HG03025 (cell line): ENCODE measurements around the gene LARGE1.
A peak's percentile ranks its signal among the peaks of the same experiment; 100 is the strongest.
"Not testable (repeated sequence)": the region's sequence is repeated elsewhere in the genome, so short reads cannot be mapped to it uniquely, and the experiment has no call there.

Experiments used
- ATAC-seq: cut with Tn5 transposase; IDR thresholded peaks from one replicate; pipeline ENCODE4 v1.9.1; 2021; ENCODE audit warnings: mild to moderate bottlenecking, moderate library complexity; ENCODE audit not compliant: unreplicated experiment, low FRiP score

LARGE1 gene

GRCh38 chr22:33861216-33861875 lies 58.9 kb downstream of the LARGE1 start:
- no peak for ATAC-seq

GRCh38 chr22:33860386-33860785 lies 59.9 kb downstream of the LARGE1 start:
- no peak for ATAC-seq

DNA sequence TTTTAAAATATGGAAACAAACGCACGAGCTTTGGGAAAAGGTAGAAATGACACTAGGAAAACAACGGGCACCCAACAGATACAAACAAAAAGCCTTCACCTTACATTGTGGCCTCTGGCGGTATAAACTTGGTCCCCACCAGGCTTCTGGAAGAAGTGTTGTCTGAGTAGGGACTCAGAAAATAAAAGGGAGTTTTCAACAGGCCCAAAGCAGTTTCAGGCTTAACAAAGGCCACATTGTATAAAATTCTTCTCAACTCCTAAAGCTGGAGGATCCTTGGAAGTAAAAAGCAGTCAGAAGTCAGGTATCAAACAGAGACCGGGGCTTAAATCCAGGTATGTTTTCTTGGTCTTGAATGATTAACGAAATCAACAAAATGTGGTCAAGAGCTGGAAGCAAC lies 61.0 kb downstream of the LARGE1 start:
- ATAC-seq: no peak

- ATAC-seq: not testable (repeated sequence)
These were observed 61.6 kb downstream of the LARGE1 start for GRCh38 chr22:33858653-33859052.

DNA sequence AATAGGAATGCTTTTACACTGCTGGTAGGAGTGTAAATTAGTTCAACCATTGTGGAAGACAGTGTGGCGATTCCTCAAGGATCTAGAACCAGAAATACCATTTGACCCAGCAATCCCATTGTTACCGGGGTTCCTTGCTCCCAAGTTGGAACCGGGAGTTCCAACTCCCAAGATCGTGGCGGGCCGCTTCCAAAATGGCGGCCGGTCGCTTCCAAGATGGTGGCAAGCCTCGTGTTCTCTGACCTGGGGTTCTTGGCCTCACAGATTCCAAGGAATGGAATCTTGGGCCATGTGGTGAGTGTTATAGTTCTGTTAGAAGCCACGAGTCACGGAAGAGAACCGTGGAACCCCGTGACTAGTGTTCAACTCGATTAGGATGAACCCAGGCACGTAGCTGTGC lies 62.5 kb downstream of the LARGE1 start:
- ATAC-seq: not testable (repeated sequence)

DNA sequence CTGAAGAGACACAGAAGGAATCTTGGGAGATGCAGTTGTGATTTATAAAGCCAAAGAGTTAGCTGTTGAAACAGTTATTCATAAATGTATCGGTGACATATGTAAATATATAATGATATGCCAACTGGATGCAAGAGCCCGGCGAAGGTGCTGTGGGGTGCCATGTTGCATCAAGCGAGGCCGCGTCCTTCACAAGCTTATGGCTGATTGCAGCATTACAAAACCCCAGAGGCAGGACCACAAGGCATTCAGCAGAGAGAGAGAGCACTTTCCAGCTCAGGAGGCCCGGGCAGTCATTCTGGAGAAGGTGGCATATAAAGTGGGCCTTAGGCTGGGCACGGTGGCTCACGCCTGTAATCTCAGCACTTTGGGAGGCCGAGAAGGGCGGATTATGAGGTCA lies 65.6 kb downstream of the LARGE1 start:
- no peak for ATAC-seq

- ATAC-seq: no peak
These were observed 66.8 kb downstream of the LARGE1 start for GRCh38 chr22:33853200-33854097.

DNA sequence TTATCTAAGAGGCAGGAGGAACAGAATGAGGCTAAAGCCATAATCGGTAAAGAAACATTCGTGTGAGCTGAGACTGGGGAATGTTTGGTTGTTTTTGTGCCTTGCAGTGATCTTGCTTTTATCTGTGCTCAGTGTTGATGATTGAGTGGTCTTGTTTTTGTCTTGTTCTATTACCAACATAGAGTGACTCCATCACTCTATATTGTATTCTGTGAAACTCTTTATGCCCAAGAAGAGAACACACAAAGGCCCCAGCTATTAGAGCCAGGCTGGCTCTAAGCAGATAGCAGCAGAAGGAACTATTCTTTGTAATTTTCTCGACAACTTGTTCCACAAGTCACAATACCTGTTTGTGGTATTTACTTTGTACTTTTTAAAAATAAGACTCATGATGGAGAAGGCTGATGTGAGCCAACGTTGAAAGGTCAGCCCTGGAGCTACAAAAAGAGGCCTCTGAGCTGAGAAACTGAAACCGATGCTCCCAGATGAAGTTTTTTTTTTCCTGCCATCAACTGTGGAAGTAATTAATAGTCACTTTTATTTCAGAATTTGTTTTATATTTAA lies 68.4 kb downstream of the LARGE1 start:
- ATAC-seq: no peak

GRCh38 chr22:33851240-33851639 lies 69.0 kb downstream of the LARGE1 start:
- no peak for ATAC-seq

GRCh38 chr22:33850724-33851123 lies 69.6 kb downstream of the LARGE1 start:
- ATAC-seq: no peak

DNA sequence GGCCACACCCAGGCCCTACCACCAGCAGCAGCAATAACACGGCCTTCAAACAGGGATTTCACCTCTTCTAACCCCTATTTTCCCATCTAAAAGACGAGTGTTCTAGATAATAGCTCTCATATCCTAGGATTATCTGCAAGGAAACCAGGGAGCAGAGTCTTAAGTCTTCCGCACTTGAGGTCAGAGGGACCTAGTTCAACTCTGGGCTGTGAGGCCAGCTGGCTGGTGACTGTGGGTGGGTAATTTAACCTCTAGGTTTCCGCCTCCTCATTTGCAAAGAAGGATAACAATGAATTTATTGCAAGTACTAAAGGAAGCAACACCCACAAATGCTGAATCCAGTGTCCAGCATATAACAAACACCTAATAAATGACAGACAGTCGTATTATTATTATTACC lies 70.1 kb downstream of the LARGE1 start:
- ATAC-seq: no peak

GRCh38 chr22:33848251-33848650 lies 72.0 kb downstream of the LARGE1 start:
- no peak for ATAC-seq

- no peak for ATAC-seq
These were observed 76.0 kb downstream of the LARGE1 start for GRCh38 chr22:33844273-33844672.

DNA sequence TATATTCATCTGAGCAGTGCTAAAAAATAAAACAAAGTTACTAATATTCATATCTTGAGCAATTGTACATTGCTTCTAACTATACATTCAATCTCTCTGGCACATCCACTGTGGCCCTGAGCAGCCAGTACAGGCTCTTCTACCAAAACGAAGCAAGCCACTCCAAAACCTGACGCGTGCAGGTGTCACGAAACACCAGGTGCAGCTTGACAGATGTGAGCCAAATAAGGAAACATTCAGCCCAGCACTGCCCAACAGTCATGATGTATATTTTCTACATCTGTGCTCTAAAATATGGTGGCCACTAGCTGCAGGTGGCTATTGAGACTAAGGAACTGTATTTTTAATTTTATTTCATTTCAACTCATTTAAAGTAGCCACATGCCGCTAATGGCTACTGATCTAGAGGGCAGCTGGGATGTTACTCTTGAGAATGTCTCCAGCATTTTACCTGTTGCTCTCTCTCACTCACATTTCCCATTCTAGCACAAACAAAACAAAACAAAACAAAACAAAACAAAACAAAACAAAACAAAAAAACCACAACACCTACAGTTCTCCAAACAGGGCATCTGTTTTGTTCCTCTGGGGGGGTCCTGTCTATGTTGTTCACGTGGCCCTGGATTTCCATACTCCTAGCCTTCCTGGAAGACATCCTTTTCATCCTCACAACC lies 77.7 kb downstream of the LARGE1 start:
- ATAC-seq: peak; percentile 67

DNA sequence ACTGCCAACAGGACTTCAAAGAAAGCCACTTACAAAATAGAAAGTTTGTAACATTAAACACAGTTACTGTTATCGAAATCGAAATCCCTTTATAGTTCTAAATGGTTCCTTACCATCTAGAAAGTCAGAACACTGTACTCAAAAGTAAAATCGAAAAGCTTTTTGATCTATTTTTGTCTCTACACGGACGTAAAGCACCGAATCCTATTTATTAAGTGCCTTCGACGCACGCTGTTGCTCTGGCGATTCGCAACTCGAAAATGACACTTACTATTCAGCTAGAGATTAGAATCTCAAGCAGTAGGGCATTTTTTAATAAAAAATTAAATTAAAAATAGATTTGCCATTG lies 78.3 kb downstream of the LARGE1 start:
- no peak for ATAC-seq

DNA sequence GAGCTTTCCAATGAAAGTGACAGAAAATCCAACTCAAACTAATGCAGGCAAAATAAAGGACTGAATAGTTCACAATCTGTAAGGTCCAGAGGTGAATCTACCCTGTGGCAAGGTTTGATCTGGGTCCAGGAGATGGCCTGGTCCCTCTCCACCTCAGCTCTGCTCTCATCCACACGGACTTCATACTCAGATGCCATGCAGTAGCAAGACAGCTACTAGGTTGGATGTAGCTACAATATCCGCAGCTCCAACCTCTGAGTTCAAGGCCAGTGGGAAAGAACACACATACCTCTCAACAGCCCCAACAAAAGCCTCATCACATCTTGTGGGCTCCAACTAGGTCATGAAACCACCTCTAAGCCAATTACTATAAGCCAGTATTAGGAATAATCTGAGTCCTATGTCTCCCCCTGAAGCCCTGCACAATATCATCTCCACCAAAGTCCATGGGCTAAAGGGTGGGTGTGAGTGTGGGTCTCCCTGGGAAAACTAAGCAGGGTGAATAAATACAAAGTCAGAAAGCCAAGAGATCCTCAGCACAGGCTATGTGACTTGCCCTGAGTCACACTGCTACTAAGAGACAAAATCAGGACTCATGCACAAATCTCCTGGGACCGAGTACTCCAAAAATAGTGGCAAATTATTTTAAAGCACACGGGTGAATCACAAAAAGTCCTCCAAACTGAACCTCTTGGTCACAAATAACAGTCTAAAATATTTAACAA lies 78.8 kb downstream of the LARGE1 start:
- ATAC-seq: no peak

GRCh38 chr22:33838644-33839043 lies 81.6 kb downstream of the LARGE1 start:
- no peak for ATAC-seq

- ATAC-seq: no peak
These were observed 82.5 kb downstream of the LARGE1 start for GRCh38 chr22:33837826-33838225.

DNA sequence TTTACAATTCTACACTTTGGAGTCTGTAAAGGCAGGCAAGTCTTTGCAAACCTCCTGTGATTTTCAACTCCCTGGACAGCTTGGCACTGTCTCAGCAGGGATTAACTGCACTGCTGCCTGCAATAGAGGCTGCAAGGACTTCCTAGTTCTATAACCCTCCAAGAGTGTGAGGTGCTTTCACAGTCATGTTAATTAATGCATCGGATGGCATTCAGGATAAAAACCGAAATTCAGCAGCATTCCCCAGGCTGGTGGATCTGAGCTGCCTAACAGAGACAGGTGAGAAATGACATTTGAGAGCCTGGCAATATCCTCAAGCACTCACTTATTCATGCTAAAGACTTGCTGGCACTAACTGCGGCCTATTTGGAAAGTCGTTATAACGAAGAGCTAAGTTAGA lies 85.0 kb downstream of the LARGE1 start:
- ATAC-seq: no peak

DNA sequence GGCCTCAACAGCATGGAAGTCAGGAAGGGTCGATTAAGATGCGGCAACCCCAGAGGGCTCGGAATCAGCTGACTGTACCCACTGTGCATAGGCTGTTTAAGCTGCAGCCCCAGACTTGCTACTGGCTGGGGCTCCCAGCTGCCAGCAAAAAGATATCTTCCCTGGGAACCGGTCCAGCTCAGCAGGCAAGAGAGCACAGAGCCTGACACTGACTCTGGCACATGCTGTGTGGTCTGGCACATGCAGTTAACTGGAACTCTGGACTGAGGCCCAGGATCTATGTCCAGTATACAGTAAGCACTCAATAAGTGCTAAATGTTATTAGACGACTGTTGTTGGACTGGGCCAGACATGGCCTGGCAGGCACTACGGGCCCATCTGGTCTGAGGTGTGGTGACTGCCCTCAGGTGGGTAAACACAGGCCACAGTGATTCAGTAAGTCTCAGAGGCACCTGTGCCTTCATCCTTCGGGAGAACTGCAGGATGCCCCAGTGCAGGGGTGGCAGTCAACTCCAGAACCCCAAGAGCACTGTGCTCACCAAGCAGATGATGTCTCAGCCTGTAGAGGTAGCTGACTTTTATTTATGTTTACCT lies 87.6 kb downstream of the LARGE1 start:
- no peak for ATAC-seq
